Erythroblast (primary cell): Measurements from ENCODE around the gene C19orf18.

Source experiments
- GATA1 ChIP-seq: IDR thresholded peaks from 2 replicates; pipeline ENCODE4 v1.6.1; 2011; ENCODE audit warnings: low read depth, mild to moderate bottlenecking, control low read depth, low read length, moderate library complexity
- POLR2A ChIP-seq: IDR thresholded peaks from 2 replicates; pipeline ENCODE4 v1.6.1; 2011; ENCODE audit warnings: mild to moderate bottlenecking, low read length

DNA sequence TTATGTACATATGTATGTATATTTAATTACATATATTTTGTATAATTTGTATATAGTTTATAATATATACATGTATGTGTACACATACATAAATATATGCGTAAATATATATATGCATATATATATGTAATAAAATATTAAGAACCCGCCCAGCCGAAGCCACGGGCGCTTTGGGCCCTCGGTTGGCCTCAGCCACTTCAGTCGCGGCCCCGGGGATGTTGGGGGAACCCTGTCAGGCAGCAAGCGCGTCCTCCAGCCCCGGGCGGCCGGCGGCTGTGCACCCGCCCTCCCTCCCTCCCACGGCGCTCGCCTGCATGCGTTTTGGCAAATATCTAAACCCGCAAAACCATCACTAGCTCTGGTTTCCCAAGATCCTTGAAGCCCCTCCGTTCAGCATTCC, 36.2 kb upstream of the C19orf18 start:
- TF ChIP-seq POLR2A (no peak), GATA1 (no peak)
